ENCODE results near the gene GLB1L2.

GLB1L2 gene

GRCh38 chr11:134345237-134345550 lies 13.4 kb downstream of the GLB1L2 start:
- no peak for TF ChIP-seq CTCF (IDR thresholded peaks at IDR 0.05; ENCODE audit: extremely low read depth, missing control alignments)
- DNase-seq (ENCODE audit: low spot score), result no peak

- no peak for TF ChIP-seq CTCF (IDR thresholded peaks at IDR 0.05; ENCODE audit: extremely low read depth, missing control alignments)
- no peak for DNase-seq (ENCODE audit: low spot score)
These were observed 14.6 kb downstream of the GLB1L2 start for GRCh38 chr11:134346101-134346975.

- no peak for DNase-seq (ENCODE audit: low spot score)
- no peak for TF ChIP-seq CTCF (IDR thresholded peaks at IDR 0.05; ENCODE audit: extremely low read depth, missing control alignments)
These were observed 15.2 kb downstream of the GLB1L2 start for GRCh38 chr11:134346976-134347350.

- no peak for TF ChIP-seq CTCF (IDR thresholded peaks at IDR 0.05; ENCODE audit: extremely low read depth, missing control alignments)
- DNase-seq (ENCODE audit: low spot score), result no peak
These were observed 15.7 kb downstream of the GLB1L2 start for GRCh38 chr11:134347441-134347840.

- TF ChIP-seq CTCF (IDR thresholded peaks at IDR 0.05; ENCODE audit: extremely low read depth, missing control alignments), result no peak
- no peak for DNase-seq (ENCODE audit: low spot score)
These were observed 17.5 kb downstream of the GLB1L2 start for GRCh38 chr11:134349109-134349801.

GRCh38 chr11:134349802-134350355 lies 18.1 kb downstream of the GLB1L2 start:
- DNase-seq (ENCODE audit: low spot score), result no peak
- TF ChIP-seq CTCF (IDR thresholded peaks at IDR 0.05; ENCODE audit: extremely low read depth, missing control alignments), result no peak

GRCh38 chr11:134350381-134350780 lies 18.6 kb downstream of the GLB1L2 start:
- no peak for TF ChIP-seq CTCF (IDR thresholded peaks at IDR 0.05; ENCODE audit: extremely low read depth, missing control alignments)
- no peak for DNase-seq (ENCODE audit: low spot score)
